Dermis microvascular lymphatic vessel endothelial cell (primary cell): Measurements from ENCODE around the gene CFAP70. TPM values are rescaled to one million over a fixed set of nuclear protein-coding genes. Genes with fewer than 3 reads are reported as not detected.
A peak's percentile ranks its signal among the peaks of the same experiment; 100 is the strongest.
"Not testable (repeated sequence)": the region's sequence is repeated elsewhere in the genome, so short reads cannot be mapped to it uniquely, and the experiment has no call there.

Experiments
- DNase-seq, 2 donors: peaks; one replicate each; pipeline versions ENCODE4 v3.0.0 to v3.0.0-alpha.2; 2010; ENCODE audit warnings: low read depth in 2 of 2
- total RNA-seq: library from RNA; depleted of rRNA; stranded (reverse); fragments of >200 nt; gene quantifications from 2 replicates; pipeline ENCODE4 v1.2.1, GENCODE V29; 2014

The CFAP70 gene
- total RNA-seq, 1 donor from 2014 or later, result 0.26 TPM

DNA sequence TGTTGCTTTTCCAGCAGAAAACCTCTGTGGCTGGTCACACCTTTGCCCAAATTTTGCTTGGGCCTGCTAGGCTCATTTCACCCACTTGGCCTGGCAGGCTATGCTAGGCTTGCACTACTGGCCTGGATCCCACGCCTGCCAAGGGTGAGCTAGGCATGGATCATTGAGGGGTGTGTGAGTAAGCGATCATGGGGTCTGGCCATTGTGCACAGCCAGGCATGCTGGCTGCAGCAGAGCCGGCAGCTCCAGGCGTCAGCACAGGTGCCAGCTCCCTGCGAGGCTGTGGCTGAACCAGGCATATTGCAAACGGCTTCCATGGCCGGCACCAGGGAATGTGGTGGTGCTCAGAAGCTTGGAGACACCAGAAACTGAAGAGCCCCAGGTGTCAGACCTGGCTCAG is 19.2 kb downstream of the CFAP70 start:
- no peak for DNase-seq

DNA sequence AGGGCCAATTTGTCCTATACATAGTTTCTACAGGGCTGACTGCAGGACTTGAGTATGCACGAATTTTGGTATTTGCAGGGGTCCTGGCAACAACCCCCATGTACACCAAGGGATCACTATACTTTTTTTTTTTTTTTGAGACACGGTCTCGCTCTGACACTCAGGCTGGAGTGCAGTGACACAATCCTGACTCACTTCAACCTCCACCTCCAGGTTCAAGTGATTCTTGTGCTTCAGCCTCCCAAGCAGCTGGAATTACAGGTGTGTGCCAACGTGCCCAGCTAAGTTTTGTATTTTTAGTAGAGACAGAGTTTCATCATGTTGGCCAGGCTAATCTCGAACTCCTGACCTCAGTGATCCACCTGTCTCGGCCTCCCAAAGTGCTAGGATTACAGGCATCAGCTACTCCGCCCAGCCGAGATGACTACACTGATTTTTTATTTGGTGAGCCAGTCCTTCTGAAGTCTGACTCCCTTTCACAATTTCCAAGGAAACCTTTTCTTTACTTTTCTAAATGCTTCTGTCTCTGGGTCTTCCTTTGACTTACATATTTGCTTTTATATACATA is 19.8 kb downstream of the CFAP70 start:
- DNase-seq, result no peak

- no peak for DNase-seq
Measured at GRCh38 chr10:73333202-73333601, 25.5 kb downstream of the CFAP70 start.

DNA sequence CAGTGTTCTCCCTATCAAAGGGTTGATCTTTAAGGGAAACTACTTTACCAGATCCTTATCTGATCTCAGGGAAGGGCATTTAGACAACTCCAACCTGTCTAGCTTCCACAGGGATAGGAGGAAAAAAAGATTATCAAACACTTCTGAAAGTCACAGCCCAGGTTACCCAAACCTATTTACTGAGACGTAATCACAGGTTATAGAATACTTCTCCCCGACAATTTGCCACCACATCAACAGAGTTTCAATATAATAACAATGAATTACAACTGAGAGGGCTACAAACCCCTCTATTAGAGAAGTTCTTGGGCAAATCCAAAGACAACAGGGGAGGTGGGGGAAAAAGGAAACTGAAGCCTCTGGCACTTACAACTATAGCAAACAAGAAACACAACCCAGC is 26.3 kb downstream of the CFAP70 start:
- no peak for DNase-seq

GRCh38 chr10:73328523-73328922 is 30.1 kb downstream of the CFAP70 start:
- DNase-seq, result not testable (repeated sequence)

- not testable (repeated sequence) for DNase-seq
Measured at GRCh38 chr10:73325290-73325689, 33.4 kb downstream of the CFAP70 start.

DNA sequence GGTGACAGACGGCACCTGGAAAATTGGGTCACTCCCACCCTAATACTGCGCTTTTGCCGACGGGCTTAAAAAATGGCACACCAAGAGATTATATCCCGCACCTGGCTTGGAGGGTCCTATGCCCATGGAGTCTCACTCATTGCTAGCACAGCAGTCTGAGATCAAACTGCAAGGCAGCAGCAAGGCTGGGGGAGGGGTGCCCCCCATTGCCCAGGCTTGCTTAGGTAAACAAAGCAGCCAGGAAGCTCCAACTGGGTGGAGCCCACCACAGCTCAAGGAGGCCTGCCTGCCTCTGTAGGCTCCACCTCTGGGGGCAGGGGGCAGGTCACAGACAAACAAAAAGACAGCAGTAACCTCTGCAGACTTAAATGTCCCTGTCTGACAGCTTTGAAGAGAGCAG is 35.1 kb downstream of the CFAP70 start:
- DNase-seq, result not testable (repeated sequence)

DNA sequence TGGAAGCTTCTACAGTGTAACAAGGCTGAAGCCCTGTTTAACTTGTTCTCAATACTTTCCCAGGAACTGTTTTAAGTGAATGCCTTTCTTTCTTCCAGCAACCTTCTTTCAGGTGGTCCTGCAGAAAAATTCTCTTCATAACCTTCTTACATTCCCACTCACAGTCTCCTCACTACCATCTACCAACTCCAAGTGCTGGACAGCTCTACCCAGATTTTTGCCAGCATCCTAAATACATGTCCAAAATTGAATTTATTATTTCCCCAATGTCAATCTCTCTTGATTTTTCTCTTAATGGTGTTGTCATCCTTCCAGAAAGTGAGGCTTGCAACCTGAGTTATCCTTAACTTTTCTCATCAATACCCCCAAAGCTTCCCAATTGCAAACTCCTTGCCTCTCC is 48.2 kb downstream of the CFAP70 start:
- no peak for DNase-seq

GRCh38 chr10:73307203-73307800 is 51.4 kb downstream of the CFAP70 start:
- DNase-seq, result no peak

- DNase-seq, result no peak
Measured at GRCh38 chr10:73306171-73306708, 52.4 kb downstream of the CFAP70 start.

- no peak for DNase-seq
Measured at GRCh38 chr10:73296946-73297345, 61.7 kb downstream of the CFAP70 start.

DNA sequence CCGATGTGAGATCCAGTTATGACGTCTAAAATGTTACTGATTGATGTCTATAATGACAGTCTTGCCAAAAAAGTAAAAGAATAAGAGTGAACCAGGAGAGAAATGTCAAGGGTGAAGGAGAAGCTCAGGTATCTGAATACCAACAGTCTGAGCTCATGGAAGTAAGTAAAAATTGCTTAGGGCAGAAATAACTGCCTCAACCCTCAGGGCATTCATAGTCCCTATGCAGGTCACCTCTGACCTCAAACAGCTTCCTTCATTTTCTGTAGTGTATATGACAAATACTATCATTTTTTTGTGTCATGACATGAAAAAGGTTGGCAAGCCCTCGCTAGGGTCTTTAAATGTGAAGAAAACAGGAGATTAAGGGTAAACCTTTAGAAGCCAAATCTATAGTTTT is 65.2 kb downstream of the CFAP70 start:
- DNase-seq, result no peak

DNA sequence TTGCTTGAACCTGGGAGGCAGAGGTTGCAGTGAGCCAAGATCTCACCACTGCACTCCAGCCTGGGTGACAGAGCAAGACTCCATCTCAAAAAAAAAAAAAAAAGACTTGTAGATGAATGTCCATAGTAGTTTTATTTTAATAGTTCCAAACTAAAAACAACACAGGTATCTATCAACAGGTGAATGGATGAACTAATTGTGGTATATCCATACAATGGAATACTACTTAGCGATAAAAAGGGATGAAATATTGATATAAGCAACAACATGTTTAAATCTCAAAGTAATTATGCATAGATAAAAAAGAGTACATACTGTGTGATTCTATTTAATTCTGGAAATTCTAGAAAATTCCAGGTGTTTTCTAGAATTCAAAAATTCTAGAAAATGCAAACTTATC is 68.7 kb downstream of the CFAP70 start:
- no peak for DNase-seq

GRCh38 chr10:73287441-73287840 is 71.2 kb downstream of the CFAP70 start:
- DNase-seq, result no peak

GRCh38 chr10:73281097-73281496 is 77.6 kb downstream of the CFAP70 start:
- no peak for DNase-seq

DNA sequence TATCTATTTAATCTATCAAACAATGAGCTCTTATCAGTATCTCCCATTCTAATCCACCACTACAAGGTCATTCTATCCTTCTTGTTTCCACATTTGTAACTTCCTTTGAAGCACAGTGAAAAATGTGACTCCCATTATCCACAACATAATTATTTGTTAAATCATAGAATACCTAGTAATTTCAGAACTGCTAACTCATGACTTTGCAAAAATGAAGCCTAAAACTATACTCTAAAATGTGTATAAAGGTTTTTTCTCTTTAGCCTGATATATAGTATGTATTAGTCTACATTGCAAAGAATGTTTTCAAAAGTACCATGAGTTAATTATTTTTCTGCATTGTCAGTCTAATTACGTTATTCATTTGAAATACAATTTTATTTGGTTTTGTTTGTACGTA is 94.2 kb downstream of the CFAP70 start:
- no peak for DNase-seq

- peak in 1 of 2 donors; percentile 29 for DNase-seq
Measured at GRCh38 chr10:73263693-73264347, 94.8 kb downstream of the CFAP70 start.

DNA sequence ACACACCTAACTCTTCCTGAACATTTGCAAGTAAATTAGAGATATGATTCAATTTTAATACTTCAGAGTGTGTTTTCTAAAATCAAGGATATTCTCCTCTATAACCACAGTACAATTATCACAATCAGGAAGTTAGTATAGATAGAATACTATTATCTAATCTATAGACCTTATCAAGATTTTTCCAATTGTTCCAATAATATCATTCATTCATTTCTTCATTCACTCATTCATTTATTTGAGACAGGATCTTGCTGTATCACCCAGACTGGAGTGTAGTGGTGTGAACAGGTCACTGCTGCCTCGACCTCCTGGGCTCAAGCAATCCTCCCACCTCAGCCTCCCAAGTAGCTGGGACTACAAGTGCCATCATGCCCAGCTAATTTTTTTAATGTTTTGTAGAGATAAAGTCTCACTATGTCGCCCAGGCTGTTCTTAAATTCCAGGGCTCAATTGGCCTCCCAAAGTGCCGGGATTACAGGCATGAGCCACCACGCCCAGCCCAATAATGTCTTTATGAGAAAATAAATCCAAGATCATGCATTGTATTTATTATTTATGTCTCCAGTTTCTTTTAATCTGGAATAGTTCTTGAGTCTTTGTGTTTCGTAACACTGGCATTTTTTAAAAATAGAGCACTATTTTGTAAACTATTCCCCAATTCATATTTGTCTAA is 95.6 kb downstream of the CFAP70 start:
- DNase-seq, result no peak

- peak in 1 of 2 donors; percentile 66 for DNase-seq
Measured at GRCh38 chr10:73262105-73262730, 96.4 kb downstream of the CFAP70 start.

DNA sequence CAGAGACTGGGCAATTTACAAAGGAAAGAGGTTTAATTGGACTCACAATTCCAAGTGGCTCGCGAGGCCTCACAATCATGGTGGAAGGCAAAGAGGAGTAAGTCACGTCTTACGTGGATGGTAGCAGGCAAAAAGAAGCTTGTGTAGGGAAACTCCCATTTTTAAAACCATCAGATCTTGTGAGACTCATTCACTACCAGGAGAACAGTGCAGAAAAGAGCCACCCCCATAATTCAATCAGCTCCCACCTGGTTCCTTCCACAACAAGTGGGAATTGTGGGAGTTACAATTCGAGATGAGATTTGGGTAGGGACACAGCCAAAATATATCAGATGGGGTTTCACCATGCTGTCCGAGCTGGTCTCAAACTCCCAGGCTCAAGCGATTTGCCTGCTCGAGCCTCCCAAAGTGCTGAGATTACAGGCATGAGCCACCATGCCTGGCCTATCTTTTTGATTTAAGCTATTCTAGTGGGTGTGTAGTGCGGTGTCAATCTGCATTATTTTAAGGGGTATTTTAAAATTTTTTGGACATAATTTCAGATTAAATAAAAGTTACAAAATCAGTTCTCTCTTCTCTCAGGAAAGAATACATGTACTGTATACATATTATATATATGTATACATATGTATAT is 97.2 kb downstream of the CFAP70 start:
- DNase-seq, result no peak

DNA sequence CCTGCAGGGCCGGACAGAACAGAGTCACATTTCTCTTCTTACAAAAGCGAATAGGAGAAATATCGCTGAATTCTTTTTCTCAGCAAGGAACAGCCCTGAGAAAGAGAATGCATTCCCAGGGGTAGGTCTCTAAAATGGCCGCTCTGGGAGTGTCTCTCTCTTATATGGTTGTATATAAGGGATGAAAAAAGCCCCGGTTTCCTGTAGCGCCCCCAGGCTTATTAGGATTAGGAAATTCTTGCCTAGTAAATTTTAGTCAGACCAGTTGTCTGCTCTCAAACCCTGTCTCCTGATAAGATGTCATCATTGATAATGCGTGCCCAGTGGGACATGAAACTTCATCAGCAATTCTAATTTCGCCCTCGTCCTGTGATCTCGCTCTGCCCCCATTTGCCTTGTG is 100.1 kb downstream of the CFAP70 start:
- not testable (repeated sequence) for DNase-seq
